H1 (cell line): ENCODE measurements around the gene CCDC59. TPM values are rescaled to one million over a fixed set of nuclear protein-coding genes. Genes with fewer than 3 reads are reported as not detected.

Experiments
- CTCF ChIA-PET: fragments of 300-600 bp; sonication (Branson Sonifier 250); formaldehyde crosslinking; loops from one replicate; lab custom pipeline; 2021; ENCODE audit not compliant: partially characterized antibody; lab: Charles Lee
- POLR2A ChIA-PET: fragments of 300-600 bp; sonication (Branson Sonifier 250); formaldehyde crosslinking; loops from one replicate; lab custom pipeline; 2021; ENCODE audit warnings: inconsistent platforms; ENCODE audit not compliant: partially characterized antibody; lab: Charles Lee
- DNase-seq, 2 experiments: peaks; one replicate each; pipeline versions ENCODE4 v3.0.0 to v3.0.0-alpha.2; 2010 to 2022; ENCODE audit warnings: low spot score in 2 of 2, low read depth in 1 of 2, mixed read lengths in 1 of 2
- FAIRE-seq: peaks from 2 replicates; lab custom pipeline; 2011; peaks lifted over from hg19 to GRCh38; lab: Jason Lieb, UNC
- H2AFZ ChIP-seq: 2 replicates; pipeline ENCODE4 v1.8.1; 2012; ENCODE audit warnings: low read length, inconsistent platforms
- H2AK5ac ChIP-seq: 2 replicates; pipeline ENCODE4 v1.6.1; 2013; ENCODE audit warnings: low read depth, low read length
- H2BK120ac ChIP-seq: replicated peaks from 2 replicates; pipeline ENCODE3; 2013; ENCODE audit warnings: low read depth, low read length, inconsistent platforms
- H2BK12ac ChIP-seq: 2 replicates; pipeline ENCODE4 v1.6.1; 2013; ENCODE audit warnings: low read depth, low read length
- H2BK15ac ChIP-seq: 2 replicates; pipeline ENCODE4 v1.6.1; 2013; ENCODE audit warnings: low read length
- H2BK20ac ChIP-seq: 2 replicates; pipeline ENCODE4 v1.6.1; 2013; ENCODE audit warnings: low read length
- H2BK5ac ChIP-seq: 2 replicates; pipeline ENCODE4 v1.6.1; 2013; ENCODE audit warnings: low read depth, low read length
- H3K14ac ChIP-seq: 2 replicates; pipeline ENCODE4 v1.6.1; 2013; ENCODE audit warnings: inconsistent platforms; ENCODE audit not compliant: insufficient read length
- H3K18ac ChIP-seq: 2 replicates; pipeline ENCODE4 v1.6.1; 2013; ENCODE audit warnings: low read length; ENCODE audit errors: extremely low read depth
- H3K23ac ChIP-seq: 2 replicates; pipeline ENCODE4 v1.6.1; 2013; ENCODE audit warnings: inconsistent platforms; ENCODE audit not compliant: insufficient read length
- H3K23me2 ChIP-seq: 2 replicates; pipeline ENCODE4 v1.6.1; 2013; ENCODE audit warnings: low read depth, low read length
- H3K27ac ChIP-seq: 2 replicates; pipeline ENCODE4 v1.6.1; 2011; ENCODE audit warnings: low read depth, low read length, inconsistent platforms
- H3K27me3 ChIP-seq, 4 experiments: replicated peaks in 1 of 4; 1 replicate in 1 of 4; 2 replicates in 3 of 4; pipeline versions ENCODE4 v1.6.1 to v1.8.1; 2011 to 2013; ENCODE audit warnings: low read length in 3 of 4, mild to moderate bottlenecking in 3 of 4, inconsistent platforms in 2 of 4, mixed read lengths in 2 of 4, moderate library complexity in 1 of 4; ENCODE audit not compliant: control insufficient read depth in 3 of 4, insufficient read depth in 3 of 4; ENCODE audit errors: extremely low read depth in 1 of 4
- H3K36me3 ChIP-seq, 4 experiments: 2 replicates each; pipeline versions ENCODE4 v1.6.1 to v1.8.1; 2011 to 2013; ENCODE audit warnings: mild to moderate bottlenecking in 4 of 4, low read length in 3 of 4, moderate library complexity in 2 of 4, control low read depth in 1 of 4, inconsistent platforms in 1 of 4; ENCODE audit not compliant: insufficient read depth in 4 of 4, control insufficient read depth in 2 of 4
- H3K4ac ChIP-seq: replicated peaks from 2 replicates; pipeline ENCODE3; 2013; ENCODE audit warnings: low read length, low read depth, mixed read lengths, inconsistent platforms; ENCODE audit not compliant: insufficient read length
- H3K4me1 ChIP-seq, 4 experiments: replicated peaks in 1 of 4; 1 replicate in 1 of 4; 2 replicates in 3 of 4; pipeline versions ENCODE4 v1.6.1 to v1.8.1; 2011 to 2013; ENCODE audit warnings: low read length in 3 of 4, inconsistent platforms in 2 of 4, mixed read lengths in 1 of 4; ENCODE audit not compliant: insufficient read depth in 4 of 4, control insufficient read depth in 3 of 4
- H3K4me2 ChIP-seq, 2 experiments: 2 replicates each; pipeline versions ENCODE4 v1.6.1 to v1.8.1; 2011 to 2013; ENCODE audit warnings: low read depth in 2 of 2, low read length in 2 of 2, control low read depth in 1 of 2, inconsistent platforms in 1 of 2, mild to moderate bottlenecking in 1 of 2; ENCODE audit not compliant: insufficient read depth in 1 of 2
- H3K4me3 ChIP-seq, 4 experiments: fragments of 200-600, 300-600 bp in 1 of 4; sonication (generic), shearing (Covaris generic), sonication (Bioruptor Twin) in 1 of 4; 2 replicates each; pipeline versions ENCODE4 v1.5.1 to v1.8.1; 2011 to 2016; ENCODE audit warnings: low read length in 4 of 4, low read depth in 3 of 4, control low read depth in 2 of 4, inconsistent platforms in 2 of 4, mild to moderate bottlenecking in 2 of 4, mixed read lengths in 1 of 4, moderate library complexity in 1 of 4; ENCODE audit not compliant: insufficient read depth in 2 of 4; ENCODE audit errors: extremely low read depth in 1 of 4
- H3K56ac ChIP-seq: replicated peaks from 2 replicates; pipeline ENCODE3; 2013; ENCODE audit warnings: low read depth, mild to moderate bottlenecking, mixed read lengths, low read length, inconsistent platforms; ENCODE audit not compliant: insufficient read length
- H3K79me1 ChIP-seq: 2 replicates; pipeline ENCODE4 v1.6.1; 2013; ENCODE audit warnings: low read depth, low read length, control low read depth
- H3K79me2 ChIP-seq, 2 experiments: 2 replicates each; pipeline versions ENCODE4 v1.6.1 to v1.8.1; 2012 to 2013; ENCODE audit warnings: low read length in 2 of 2, mild to moderate bottlenecking in 2 of 2, inconsistent platforms in 1 of 2; ENCODE audit not compliant: insufficient read depth in 2 of 2, control insufficient read depth in 1 of 2
- H3K9ac ChIP-seq, 4 experiments: replicated peaks in 1 of 4; 1 replicate in 1 of 4; 2 replicates in 3 of 4; pipeline versions ENCODE4 v1.6.1 to v1.8.1; 2011 to 2013; ENCODE audit warnings: low read depth in 3 of 4, low read length in 3 of 4, control low read depth in 2 of 4, mild to moderate bottlenecking in 2 of 4, moderate library complexity in 2 of 4, inconsistent platforms in 1 of 4; ENCODE audit errors: extremely low read depth in 1 of 4
- H3K9me3 ChIP-seq, 2 experiments: 2 replicates each; pipeline versions ENCODE4 v1.6.1 to v1.8.1; 2012 to 2013; ENCODE audit warnings: mild to moderate bottlenecking in 2 of 2, moderate library complexity in 2 of 2, control low read depth in 1 of 2, inconsistent platforms in 1 of 2, low read depth in 1 of 2, low read length in 1 of 2, mixed read lengths in 1 of 2; ENCODE audit not compliant: insufficient read depth in 2 of 2
- H4K20me1 ChIP-seq, 2 experiments: replicated peaks in 1 of 2; 2 replicates each; pipeline versions ENCODE3 to v1.8.1; 2011 to 2013; ENCODE audit warnings: inconsistent platforms in 2 of 2, low read length in 2 of 2, mild to moderate bottlenecking in 1 of 2; ENCODE audit not compliant: insufficient read depth in 2 of 2, control insufficient read depth in 1 of 2
- H4K5ac ChIP-seq: 2 replicates; pipeline ENCODE4 v1.6.1; 2013; ENCODE audit warnings: low read length, low read depth, mixed read lengths, inconsistent platforms; ENCODE audit not compliant: insufficient read length
- H4K8ac ChIP-seq: 2 replicates; pipeline ENCODE4 v1.8.0; 2013; ENCODE audit warnings: mild to moderate bottlenecking, moderate library complexity, low read length, inconsistent platforms; ENCODE audit not compliant: insufficient read depth; ENCODE audit errors: extremely low read depth
- H4K91ac ChIP-seq: replicated peaks from 2 replicates; pipeline ENCODE3; 2013; ENCODE audit warnings: low read length, mixed read lengths, inconsistent platforms; ENCODE audit not compliant: insufficient read length
- ASH2L ChIP-seq: fragments of 200-600, 300-600 bp; sonication (generic); IDR thresholded peaks from one replicate; pipeline ENCODE4 v1.7.1; 2017; ENCODE audit warnings: low read length
- CBX8 ChIP-seq: fragments of 300-800, 300-1000 bp; sonication (generic); IDR thresholded peaks from 2 replicates; pipeline ENCODE4 v1.7.1; 2016; ENCODE audit warnings: low read depth, low read length, borderline replicate concordance
- CHD1 ChIP-seq: IDR thresholded peaks from 2 replicates; pipeline ENCODE4 v1.6.1; 2012; ENCODE audit warnings: low read depth, low read length, improper control_type of control experiment
- EGR1 ChIP-seq: IDR thresholded peaks from 2 replicates; pipeline ENCODE4 v1.6.1; 2011; ENCODE audit warnings: low read depth, low read length, borderline replicate concordance
- EZH2 ChIP-seq: fragments of 200-600 bp; sonication (generic); IDR thresholded peaks from 2 replicates; pipeline ENCODE4 v1.7.1; 2012; ENCODE audit warnings: low read depth, mild to moderate bottlenecking, moderate library complexity, low read length, inconsistent platforms; ENCODE audit not compliant: severe bottlenecking
- HDAC6 ChIP-seq: IDR thresholded peaks from one replicate; pipeline ENCODE4 v1.7.1; 2012; ENCODE audit warnings: low read depth, mild to moderate bottlenecking, inconsistent platforms, low read length, moderate library complexity
- POLR2AphosphoS5 ChIP-seq: IDR thresholded peaks from 2 replicates; pipeline ENCODE4 v1.6.1; 2011; ENCODE audit warnings: low read depth, low read length
- RAD21 ChIP-seq, 2 experiments: IDR thresholded peaks in 1 of 2; conservative IDR thresholded peaks in 1 of 2; 2 replicates each; pipeline ENCODE4 v1.6.1; 2011; ENCODE audit warnings: low read depth in 2 of 2, low read length in 2 of 2, improper control_type of control experiment in 1 of 2, inconsistent platforms in 1 of 2, mild to moderate bottlenecking in 1 of 2, moderate library complexity in 1 of 2
- RNF2 ChIP-seq: fragments of 200-900, 300-1000 bp; sonication (generic); IDR thresholded peaks from 2 replicates; pipeline ENCODE4 v1.7.1; 2016; ENCODE audit warnings: borderline replicate concordance, low read depth, mild to moderate bottlenecking, antibody characterized with exemption, low read length; ENCODE audit not compliant: poor library complexity, severe bottlenecking; ENCODE audit errors: missing control alignments
- SIX5 ChIP-seq: IDR thresholded peaks from 2 replicates; pipeline ENCODE4 v1.6.1; 2011; ENCODE audit warnings: mild to moderate bottlenecking, low read depth, low read length
- SP4 ChIP-seq: IDR thresholded peaks from 2 replicates; pipeline ENCODE4 v1.6.1; 2012; ENCODE audit warnings: low read length, inconsistent platforms
- TAF1 ChIP-seq: IDR thresholded peaks from 2 replicates; pipeline ENCODE4 v1.6.1; 2011; ENCODE audit warnings: mild to moderate bottlenecking, low read depth, low read length
- TCF12 ChIP-seq: IDR thresholded peaks from 2 replicates; pipeline ENCODE4 v1.6.1; 2011; ENCODE audit warnings: low read depth, mild to moderate bottlenecking, low read length
- USF2 ChIP-seq: IDR thresholded peaks from 2 replicates; pipeline ENCODE4 v1.6.1; 2011; ENCODE audit warnings: low read length, improper control_type of control experiment
- WGBS, 2 experiments: shearing (Covaris generic) in 1 of 2; methylation state at CpG; one replicate each; pipeline versions ENCODE4 v1.1.6 to v1.1.7; 2013 to 2015; ENCODE audit warnings: low lambda C conversion rate in 2 of 2, mixed read lengths in 2 of 2, inconsistent platforms in 1 of 2, low coverage in 1 of 2, missing lambda C conversion rate in 1 of 2; ENCODE audit not compliant: insufficient replicate concordance in 2 of 2, insufficient coverage in 1 of 2, insufficient read length in 1 of 2; ENCODE audit errors: extremely low coverage in 1 of 2, missing lambda C conversion rate in 1 of 2; 5-methylcytosine and 5-hydroxymethylcytosine counted together
- polyA plus RNA-seq, 7 experiments: library from polyadenylated mRNA; depleted of rRNA in 3 of 7; stranded (reverse) in 5 of 7; unstranded in 2 of 7; fragments of >200 nt in 5 of 7; fragments of 200-250 nt in 2 of 7; gene quantifications; 1 replicate in 5 of 7; 2 replicates in 1 of 7; 4 replicates in 1 of 7; pipeline versions ENCODE4 v1.2.1 to v1.2.3, GENCODE V29; 2011 to 2013; ENCODE audit warnings: missing spikeins in 2 of 7, mixed read lengths in 2 of 7
- total RNA-seq: library from RNA; stranded (reverse); fragmentation: NEBNext Ultra II Directional; extraction: Animal tissue kit (Norgen Biotek cat#: 25700); gene quantifications from 2 replicates; pipeline ENCODE4 v1.2.1, GENCODE V29; 2021

Gene CCDC59
- total and polyA plus RNA-seq, 2 of the 8 experiments (the other 6 are each of a cell fraction or from before 2014, with no cell fraction given): 11.6 to 54.0 TPM

- CTCF ChIA-PET: no interaction called here
- no peak overlapping the region for H2AK5ac ChIP-seq
- no peak overlapping the region for H2BK12ac ChIP-seq
- no peak overlapping the region for H3K14ac ChIP-seq
- H3K27me3 ChIP-seq: no peaks in the 10 kb centered on the region
- H2BK5ac ChIP-seq: no peak overlapping the region
- H4K8ac ChIP-seq: no peak overlapping the region
- no peak overlapping the region for H3K9ac ChIP-seq
- no peaks in the 10 kb centered on the region for H3K9me3 ChIP-seq
- H3K79me1 ChIP-seq: no peaks in the 10 kb centered on the region
- H3K56ac ChIP-seq: no peak overlapping the region
- H4K5ac ChIP-seq: no peak overlapping the region
- WGBS, 2 experiments: 88% methylated on average over 1 of the region's 1 CpG; no CpG with 5 or more reads in 1 of the 2 experiments
- H3K79me2 ChIP-seq: no peaks in the 10 kb centered on the region
- H4K20me1 ChIP-seq: no peaks in the 10 kb centered on the region
- no peak overlapping the region for H2BK15ac ChIP-seq
- no peak for FAIRE-seq
- POLR2A ChIA-PET: no interaction called here
- H3K4ac ChIP-seq: no peak overlapping the region
- no peaks in the 10 kb centered on the region for H3K23me2 ChIP-seq
- no peak overlapping the region for H3K23ac ChIP-seq
- H3K4me3 ChIP-seq: no peak overlapping the region
- no peak for DNase-seq
- H2BK20ac ChIP-seq: no peak overlapping the region
- H3K4me2 ChIP-seq: no peak overlapping the region
- H3K4me1 ChIP-seq: peaks cover 0 to 5% (median 0%) of the 10 kb centered on the region in 4 experiments; a peak in 2 of 7 replicates
- H3K27ac ChIP-seq: no peak overlapping the region
- H4K91ac ChIP-seq: no peak overlapping the region
- no peaks in the 10 kb centered on the region for H3K36me3 ChIP-seq
- H2AFZ ChIP-seq: no peak overlapping the region
- no peak overlapping the region for H2BK120ac ChIP-seq
- H3K18ac ChIP-seq: no peak overlapping the region
- TF ChIP-seq RAD21 (IDR thresholded peaks at IDR 0.05 in 1 of 2, conservative IDR thresholded peaks at IDR 0.05 in 1 of 2; ENCODE audit: low read depth in 2 of 2, low read length in 2 of 2) (no peak), USF2 (no peak), POLR2AphosphoS5 (no peak), HDAC6 (no peak), TCF12 (no peak), ASH2L (no peak), SIX5 (no peak), SP4 (no peak), RNF2 (no peak), CHD1 (no peak), TAF1 (no peak), EZH2 (no peak), CBX8 (no peak), EGR1 (no peak)
These were observed 30.3 kb downstream of the CCDC59 start for GRCh38 chr12:82327861-82328260.
